Measurements from ENCODE around the gene RABEP1.

Gene RABEP1

DNA sequence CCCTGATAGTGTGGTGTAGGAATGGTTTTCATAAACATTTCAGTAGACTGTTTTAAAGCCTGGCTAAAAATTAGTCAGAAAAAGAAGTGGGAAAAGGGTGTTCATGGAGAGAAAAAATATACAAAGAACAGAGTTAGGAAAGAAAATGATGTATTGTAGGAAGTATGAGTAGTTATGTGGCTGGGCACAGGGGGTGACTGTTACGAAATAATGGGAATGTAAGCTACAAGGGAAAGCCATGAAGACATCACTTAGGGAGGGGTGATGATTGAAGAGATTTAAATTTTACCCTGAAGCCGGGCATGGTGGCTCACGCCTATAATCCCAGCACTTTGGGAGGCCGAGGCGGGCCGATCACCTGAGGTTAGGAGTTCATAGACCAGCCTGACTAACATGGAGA is 82.1 kb downstream of the RABEP1 start:
- DNase-seq (ENCODE audit: low read depth) = no peak

DNA sequence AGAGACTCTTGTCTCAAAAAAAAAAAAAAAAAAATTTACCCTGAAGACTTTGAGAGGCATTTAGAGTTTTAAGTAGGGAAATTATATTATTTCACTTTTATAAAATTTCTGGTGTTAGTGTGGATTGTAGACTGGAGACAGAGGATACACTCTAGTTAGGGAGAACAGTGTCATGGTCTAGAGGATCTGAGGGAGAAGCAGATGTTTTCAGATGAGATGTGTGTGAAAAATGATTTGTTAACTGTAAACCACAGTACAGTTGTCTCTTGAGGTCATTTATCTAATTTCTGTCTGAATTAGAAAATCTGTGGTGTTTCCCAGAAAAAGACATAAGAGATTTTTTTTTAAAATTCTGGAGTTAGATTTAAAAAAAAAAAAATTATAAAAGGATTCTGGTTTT is 82.6 kb downstream of the RABEP1 start:
- no peak for DNase-seq (ENCODE audit: low read depth)

DNA sequence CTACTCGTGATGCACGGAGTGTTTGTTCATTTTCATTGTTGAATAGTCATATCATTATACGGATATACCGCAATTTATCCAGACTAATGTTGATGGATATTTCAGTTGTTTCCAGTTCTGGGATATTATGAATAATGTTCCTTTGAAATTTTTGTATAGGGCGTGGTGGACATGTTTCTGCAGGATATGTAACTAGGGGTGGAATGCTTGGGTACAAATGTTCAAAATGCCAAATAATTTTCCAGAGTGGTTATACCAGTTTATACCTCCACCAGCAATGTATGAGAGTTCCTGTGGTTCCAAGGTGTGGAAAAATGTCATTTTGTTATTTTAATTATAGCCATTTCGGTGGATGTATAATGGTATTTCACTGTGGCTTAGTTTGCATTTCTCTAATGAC is 83.7 kb downstream of the RABEP1 start:
- DNase-seq (ENCODE audit: low read depth) = no peak

DNA sequence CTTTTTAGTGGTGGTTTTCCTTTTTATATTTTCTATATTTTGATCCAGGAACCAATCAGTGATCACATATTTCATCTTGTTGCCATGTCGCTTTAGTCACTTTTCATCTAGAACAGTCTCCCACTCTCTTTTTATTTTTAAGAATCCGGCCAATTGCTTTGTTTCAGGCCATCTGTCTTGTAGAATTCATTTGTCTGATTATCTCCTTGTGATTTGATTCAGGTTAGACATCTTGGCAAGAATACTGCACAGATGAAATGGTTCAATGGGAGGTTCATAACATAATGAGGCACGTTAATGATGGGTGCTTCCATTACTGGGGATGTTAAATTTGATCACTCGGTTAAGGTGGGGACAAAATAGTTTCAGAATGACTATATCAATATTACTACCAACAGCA is 88.3 kb downstream of the RABEP1 start:
- no peak for DNase-seq (ENCODE audit: low read depth)

DNA sequence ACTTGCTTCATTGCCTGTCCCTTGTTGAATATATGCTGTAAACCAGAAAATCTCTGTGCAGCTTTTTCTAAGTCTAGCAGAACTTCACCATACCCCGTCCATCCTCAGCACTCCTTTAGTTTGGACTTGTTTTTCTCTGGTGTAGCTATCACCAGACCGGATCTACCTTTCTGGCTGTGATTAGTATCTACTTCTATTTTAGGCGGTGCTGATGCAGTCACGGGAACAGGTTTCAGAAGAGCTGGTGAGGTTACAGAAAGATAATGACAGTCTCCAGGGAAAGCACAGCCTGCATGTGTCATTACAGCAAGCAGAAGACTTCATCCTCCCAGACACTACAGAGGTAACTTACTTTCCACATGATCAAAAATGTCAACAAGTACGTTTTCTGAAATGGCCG is 91.0 kb downstream of the RABEP1 start:
- DNase-seq (ENCODE audit: low read depth) = no peak

DNA sequence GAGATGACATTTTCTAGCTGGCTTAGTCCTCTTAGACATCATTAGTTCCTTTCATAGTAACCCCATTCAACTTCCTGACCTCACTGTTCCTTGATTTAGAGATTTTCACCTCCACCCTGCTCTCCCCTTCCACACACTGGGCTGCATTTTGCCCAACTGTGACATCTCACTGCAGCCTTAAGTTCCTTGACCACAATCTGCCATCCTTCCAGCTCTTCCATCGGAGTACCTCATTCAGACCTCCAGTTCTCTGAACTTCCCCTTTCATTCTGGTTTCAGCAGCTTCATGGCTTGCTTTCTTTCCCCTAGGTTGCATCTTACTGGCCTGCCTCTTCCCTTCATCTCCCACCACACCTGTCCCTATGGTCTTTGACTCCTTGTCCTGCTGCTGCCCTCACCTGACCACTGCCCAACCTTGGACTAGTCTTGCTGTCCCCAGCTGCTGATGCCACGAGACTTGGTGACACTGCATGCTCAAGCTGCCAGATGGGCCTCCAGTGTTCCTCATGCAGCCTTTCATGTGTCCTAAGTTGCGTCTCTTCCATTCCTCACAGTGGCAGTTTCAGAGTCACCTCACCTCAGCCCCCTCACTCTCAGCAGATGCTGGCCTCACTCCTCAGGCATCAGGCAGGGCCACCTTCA is 96.6 kb downstream of the RABEP1 start:
- DNase-seq (ENCODE audit: low read depth) = no peak

DNA sequence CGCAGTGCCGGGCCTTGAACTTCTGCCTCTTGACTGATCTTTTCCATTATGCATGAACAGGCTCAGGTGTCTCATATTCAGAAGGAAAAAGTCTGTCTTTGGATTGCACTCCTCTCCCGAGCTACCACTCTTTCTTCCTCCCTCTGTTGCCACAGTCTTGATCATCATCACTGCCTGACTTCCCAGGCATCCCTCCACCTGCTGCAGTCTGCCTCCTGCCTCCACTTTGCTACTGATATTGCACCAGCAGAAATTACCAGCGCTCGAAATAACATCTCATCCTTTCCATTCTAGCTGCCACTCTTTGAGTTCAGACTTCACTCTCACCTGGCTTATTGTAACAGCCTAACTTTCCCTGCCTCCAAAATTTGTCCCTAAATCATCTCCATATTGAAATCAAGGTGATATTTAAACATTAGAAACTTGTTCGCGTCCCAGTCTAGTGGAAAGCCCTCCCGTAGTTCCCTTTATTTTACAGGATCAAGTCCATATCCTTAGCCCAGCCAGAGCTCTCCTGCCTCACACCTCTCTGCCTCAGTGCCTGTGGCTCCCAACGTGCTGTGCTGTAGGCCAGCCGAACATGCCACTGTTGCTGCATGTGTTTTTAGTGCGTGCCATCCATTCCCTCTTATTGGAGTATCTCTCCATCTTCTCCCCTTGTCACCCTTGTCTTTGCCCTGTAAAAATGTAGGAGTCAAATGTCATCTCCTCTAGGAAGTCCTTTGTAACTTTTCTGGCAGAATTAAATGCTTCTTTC is 97.4 kb downstream of the RABEP1 start:
- DNase-seq (ENCODE audit: low read depth) = no peak

DNA sequence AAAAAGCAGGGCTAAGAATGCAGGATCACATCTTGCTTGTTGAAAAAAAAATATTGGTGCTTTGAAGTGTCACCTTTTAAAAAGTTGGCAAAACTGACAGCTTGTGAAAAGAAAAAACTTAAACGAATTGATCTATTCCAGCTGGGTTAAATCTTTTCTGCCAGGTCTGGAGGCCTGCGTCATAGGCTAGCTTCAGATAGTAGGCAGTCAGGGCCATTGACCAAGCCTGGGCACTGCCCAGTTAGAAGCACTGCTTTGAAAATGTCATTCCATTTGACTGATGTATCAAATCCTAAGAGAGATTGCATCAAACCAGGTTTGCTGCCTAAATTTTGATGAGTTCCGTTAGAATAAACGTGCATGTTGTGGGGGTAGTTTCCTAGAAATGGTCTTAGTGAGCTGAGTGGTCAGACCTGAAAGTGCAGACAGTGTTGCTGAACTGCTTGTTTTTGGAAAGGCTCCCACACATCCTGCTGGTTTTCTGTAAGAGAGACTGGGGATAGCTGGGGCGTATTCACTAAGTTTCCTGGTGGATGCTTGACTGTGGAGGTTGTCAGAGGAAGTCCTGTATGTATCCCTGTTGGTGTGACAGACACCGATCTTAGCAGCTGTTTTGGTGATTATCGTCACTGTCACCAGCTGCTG is 98.5 kb downstream of the RABEP1 start:
- DNase-seq (ENCODE audit: low read depth) = no peak

DNA sequence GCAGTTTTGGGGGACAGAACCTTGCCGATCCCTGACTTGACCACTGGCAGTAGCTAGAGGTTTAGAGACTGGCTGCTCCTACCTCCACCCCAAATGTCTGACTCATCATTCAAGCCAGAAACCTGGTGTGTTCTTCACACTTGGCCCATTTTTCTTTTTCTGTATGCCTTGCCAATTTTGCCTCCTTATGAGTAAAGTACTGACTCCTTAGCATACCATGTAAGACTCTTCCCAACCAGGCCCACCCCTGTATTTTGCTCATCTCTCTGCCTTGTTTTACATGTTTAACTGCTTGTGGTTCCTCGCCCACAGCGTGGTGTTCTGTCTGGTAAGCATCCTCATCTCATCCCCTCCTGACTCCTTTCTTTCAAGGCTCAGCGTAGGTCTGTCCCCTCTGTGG is 99.5 kb downstream of the RABEP1 start:
- DNase-seq (ENCODE audit: low read depth) = no peak

DNA sequence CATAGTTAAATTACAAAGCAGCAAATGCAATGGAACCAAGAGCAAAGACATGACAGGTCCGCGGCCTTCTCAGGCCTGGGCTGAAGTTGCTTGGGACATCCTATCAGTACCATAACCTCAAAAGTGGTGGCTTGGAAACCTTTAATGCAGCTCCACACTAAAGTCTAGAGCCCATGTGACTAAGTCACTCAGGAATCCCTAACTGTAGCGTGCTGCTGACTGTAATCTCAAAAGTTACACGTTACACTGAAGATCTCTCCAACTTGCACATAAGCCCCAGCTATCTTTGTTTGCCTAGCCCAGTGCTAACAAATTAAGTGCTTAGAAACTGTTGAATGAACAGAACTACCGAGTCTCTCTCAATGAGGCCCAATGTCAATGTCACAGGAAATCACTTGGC is 109.6 kb downstream of the RABEP1 start:
- no peak for DNase-seq (ENCODE audit: low read depth)

DNA sequence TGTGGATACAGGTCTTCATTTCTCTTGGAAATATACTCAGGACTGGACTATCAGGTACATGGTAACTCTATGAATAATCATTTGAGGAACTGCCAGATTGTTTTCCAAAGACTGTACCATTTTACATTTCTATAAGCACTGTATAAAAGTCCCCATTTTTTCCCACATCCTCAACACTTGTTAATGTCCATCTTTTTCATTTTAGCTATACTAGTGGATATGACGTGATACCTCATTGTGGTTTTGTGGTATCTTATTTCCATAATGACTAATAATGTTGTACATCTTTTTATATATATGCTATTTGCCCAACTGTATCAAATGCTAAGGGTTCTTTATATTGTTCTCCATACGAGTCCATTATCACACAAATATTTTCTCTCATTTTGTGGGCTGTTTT is 114.5 kb downstream of the RABEP1 start:
- no peak for DNase-seq (ENCODE audit: low read depth)

DNA sequence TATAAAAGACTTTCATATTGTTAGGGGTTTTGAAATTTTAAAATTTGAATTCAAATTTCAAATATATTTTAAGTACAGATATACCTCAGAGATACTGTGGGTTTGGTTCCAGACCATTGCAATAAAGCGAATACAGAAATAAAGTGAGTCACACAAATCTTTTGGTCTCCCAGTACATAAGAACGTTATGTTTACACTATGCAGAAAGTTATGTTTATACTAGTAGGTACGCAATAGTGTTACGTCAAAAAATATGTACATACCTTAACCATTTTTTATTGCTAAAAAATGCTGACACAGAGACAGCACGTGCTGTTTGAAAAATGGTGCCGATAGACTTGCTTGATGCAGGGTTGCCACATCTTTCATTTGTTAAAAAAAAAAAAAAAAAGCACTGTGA is 117.7 kb downstream of the RABEP1 start:
- DNase-seq (ENCODE audit: low read depth) = no peak

DNA sequence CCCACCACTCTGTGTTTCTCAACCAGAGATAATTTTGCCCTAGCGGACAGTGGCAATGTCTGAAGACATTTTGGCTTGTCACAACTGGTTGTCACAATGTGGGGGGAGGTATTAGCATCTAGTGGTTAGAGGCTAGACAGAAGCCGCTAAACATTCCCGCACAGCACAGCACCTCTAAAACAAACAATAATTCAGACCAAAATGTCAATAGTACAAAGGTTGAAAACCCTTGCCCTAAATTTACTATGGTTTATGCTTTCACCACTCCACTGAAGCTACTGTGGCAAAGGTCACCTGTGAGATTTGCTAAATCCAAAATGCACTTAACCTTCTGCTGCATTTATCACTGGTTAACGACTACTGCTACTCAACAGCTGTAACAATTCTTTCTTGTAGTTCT is 123.3 kb downstream of the RABEP1 start:
- no peak for DNase-seq (ENCODE audit: low read depth)

DNA sequence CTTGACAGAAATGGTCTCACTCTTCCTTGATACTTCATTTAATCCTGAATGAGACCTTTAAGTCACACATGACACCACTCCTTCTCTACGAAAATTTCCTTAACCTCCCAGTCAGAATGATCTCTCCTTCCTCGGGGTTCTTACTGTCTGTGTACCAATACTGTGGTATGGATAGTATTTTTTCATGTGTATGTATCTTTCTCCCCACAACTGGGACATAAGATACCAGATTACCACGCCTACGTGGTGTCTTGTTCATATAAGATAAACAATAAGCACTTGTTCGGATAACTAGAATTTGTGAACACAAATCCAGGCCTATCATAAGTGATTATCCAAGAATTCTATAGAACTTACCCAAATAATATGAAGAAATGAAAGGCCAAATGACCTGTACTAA is 126.1 kb downstream of the RABEP1 start:
- DNase-seq (ENCODE audit: low read depth) = no peak

DNA sequence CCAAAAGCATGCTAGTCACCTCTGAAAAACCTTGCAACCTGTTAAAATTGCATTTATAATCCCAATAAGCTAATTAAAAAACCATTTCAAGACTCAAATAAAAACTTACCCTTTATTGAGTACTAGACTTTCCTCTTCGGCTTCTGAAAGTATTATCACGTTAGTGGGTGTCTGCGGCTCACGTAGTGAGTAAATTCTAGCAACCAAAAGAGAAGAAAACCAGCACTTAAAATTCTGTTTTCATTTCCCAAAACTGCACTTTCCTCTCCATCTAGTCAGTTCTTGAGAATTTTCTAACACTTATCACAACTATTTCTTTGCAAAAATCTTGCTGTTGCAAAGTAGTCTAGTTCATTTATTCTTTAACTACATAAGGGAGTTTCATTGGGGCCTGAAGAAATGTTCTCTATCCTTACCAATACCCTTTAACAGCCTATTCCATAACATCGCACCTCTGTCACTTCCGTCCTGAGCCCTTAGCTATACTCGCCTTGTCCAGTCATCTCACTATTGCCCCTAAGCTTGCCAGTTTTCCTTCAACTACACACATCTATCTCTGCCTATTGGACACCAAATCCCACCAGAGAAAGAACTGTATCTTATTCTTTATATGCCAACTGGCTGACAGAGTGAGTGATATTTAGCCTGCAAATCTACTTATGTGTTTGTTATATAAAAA is 128.6 kb downstream of the RABEP1 start:
- DNase-seq (ENCODE audit: low read depth) = no peak

DNA sequence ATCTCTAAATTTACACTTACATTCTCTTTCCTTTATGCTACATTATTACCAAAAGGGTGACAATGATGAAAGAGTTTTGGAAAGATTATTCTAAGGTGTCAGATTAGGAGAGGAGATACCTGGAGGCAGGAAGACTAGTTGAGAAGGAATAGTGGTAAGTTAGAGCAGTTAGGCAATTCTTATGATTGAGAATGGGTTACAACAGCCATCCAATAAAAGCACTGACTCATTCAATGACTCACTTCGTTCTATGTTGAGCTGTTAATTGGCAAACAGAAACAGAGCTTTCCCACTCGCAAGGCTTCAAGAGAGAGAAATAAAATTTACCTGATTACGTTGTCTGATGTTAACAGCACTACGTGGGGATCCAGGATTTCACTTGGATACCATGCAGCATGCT is 131.6 kb downstream of the RABEP1 start:
- no peak for DNase-seq (ENCODE audit: low read depth)

DNA sequence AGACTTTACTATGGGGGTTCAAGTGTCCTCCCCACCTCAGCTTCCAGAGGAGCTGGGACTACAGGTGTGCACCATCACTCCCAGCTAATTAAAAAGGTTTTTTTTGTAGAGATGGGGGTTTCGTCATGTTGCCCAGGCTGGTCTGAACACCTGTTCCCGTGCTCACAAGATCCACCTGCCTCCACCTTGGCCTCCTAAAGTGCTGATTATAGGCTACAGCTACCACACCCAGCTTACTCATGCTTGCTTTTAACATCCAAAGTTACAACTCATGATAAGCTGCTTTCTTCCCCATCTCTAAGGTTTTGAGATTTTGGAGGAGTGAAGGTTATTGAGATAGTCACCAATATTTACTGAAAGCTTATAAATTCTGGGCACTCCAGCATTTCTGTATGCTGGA is 134.8 kb downstream of the RABEP1 start:
- no peak for DNase-seq (ENCODE audit: low read depth)

DNA sequence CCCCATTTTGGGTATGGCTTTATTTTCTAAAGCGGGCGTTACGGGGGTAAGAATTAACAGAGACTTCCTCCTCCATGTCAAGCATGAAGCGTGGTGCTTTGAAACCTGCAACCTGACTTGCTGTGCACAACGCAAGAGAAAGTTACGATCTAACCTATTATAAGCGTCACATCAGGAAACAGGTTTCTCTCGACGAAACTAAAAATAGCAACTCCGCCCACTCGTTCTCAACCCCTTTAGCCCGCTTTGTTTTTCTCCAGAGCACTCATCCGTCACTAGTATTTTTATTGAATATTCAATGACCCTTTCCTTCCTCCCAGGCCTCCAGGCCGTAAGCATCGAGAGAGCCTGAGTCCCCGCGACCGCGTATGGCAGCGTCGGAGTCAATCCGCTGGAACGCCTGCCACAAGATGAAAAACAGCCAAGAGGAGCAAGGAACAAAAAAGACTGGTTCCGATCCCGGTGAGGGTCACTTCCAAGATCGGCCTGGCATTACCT is 136.8 kb downstream of the RABEP1 start:
- DNase-seq (ENCODE audit: low read depth) = peak; percentile 53

DNA sequence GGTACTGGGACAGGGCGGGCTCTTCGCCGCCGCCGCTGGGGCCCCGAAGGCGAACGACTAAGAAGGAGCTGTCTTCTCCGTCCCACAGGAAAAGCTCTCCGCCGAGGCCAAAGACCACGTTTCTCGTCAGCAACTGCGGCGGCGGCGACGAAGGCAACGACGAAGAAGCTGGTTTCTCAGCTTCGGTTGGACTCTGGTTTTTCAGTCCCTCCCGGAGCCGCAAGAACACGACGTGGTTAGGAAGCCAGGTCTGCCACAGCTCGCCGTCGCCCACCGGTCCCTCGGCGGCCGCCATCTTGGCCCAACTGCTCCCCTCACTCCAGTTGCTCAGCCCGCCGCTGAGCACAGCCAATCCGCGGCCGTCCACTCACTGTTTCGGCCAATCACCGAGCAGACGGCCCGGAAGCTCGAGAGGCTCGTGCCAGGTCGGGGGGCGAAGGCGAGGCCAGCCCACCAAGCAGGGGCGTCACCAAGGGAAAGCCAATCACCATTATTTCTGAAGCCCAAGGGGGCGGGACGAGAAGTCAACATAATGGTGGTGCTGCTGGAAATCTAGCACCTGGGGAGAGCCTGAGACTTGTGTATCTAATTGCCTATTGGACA is 137.4 kb downstream of the RABEP1 start, which contains the start of gene NUP88:
NUP88 (minus strand) TSS at position 307 of the 603 bp plus-strand sequence; CDS start at position 295, 12 bp downstream.
- peak; percentile 93 for DNase-seq (ENCODE audit: low read depth)

DNA sequence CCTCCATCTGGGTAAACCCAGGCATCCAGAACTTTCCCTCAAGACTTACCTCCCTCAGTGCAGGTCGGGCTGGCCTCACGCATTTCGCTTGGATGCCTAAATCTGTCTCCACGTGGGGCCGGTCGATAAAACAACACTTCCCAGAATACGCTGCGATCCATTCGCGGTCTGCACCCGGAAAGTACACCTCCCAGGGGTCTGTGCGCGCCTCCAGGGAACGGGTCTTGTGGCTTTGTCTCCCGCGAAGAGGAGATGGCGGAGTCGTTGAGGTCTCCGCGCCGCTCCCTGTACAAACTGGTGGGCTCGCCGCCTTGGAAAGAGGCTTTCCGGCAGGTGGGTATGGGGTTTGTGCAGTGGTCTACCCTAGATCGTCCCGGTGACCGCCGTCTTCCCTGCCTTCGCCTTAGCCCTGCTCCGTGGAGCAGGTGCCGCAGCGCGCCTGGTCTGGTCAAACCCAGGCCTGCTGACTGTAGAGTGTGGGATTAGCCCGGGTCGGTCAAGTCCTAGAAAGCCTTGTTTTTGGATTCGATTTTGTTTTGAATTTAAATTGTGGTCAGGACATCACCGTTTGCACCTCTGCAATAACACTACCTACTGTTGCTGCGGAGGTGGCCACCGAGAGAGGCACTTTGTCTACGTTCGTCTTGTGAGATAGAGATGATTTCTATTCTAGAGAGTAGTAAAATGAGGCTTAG is 138.0 kb downstream of the RABEP1 start, which contains the start of gene RPAIN:
RPAIN (plus strand) TSS at position 224 of the 695 bp plus-strand sequence; CDS start at position 253, 29 bp downstream.
- peak; percentile 81 for DNase-seq (ENCODE audit: low read depth)

DNA sequence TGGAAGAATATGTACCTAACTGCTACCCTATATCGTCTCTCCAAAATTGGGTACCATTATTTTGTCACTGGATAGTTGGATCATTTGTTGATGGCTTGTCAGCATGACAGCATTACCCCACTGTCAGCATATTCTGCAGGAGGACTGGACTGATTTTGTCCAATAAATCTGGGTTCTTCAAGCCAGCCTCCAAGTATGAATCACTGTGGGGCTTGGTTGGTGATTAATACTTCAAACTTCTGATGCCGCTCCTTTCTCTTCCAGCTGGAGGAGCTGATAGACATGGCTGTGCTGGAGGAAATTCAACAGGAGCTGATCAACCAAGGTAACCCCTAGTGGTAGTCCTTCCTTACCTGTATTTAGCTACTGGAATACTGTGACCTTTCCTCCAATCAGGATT is 140.4 kb downstream of the RABEP1 start:
- no peak for DNase-seq (ENCODE audit: low read depth)
